Astrocyte of the cerebellum (primary cell): ENCODE results near the gene WDR45.

ENCODE experiments used
- DNase-seq: peaks from one replicate; pipeline ENCODE4 v3.0.0-alpha.2; 2011; ENCODE audit warnings: low read depth
- H3K4me3 ChIP-seq: 2 replicates; pipeline ENCODE4 v1.5.1; 2011; ENCODE audit warnings: mild to moderate bottlenecking, low read depth, low read length, moderate library complexity
- CTCF ChIP-seq: IDR thresholded peaks from 2 replicates; pipeline ENCODE4 v1.5.1; 2012; ENCODE audit warnings: low read length, low read depth, moderate library complexity, mild to moderate bottlenecking; ENCODE audit errors: missing control alignments
- in situ Hi-C: cut with HindIII; loops from 2 replicates; pipeline ENCODE4 v1.10.0; 2017; ENCODE audit warnings: low sequenced_read_pairs

WDR45 gene

DNA sequence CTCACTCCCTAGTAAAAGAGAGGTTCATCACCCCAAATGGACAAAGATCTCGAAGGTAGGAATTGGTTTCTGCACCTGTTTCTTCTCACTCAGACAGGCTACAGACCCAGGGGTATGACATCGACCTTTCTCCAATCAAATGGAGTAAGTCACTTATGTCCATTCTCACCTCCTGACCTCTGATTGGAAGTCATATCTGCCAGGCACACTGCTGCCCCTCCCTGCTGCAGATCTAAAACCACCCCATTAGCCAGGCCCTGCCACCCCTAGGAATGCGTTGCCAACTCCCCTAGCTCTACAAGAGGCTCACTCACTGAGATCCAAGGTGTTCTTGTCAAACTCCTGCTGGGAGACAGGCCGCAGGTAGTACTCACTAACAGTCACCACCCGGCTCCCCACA is 37.0 kb upstream of the WDR45 start:
- no peak for DNase-seq
- no peak overlapping the region for H3K4me3 ChIP-seq
- in situ Hi-C loops: no loop called here
- no peak for TF ChIP-seq CTCF

GRCh38 chrX:49116076-49116475 is 36.4 kb upstream of the WDR45 start:
- no peak for TF ChIP-seq CTCF
- no peak for DNase-seq
- no peak overlapping the region for H3K4me3 ChIP-seq
- in situ Hi-C loops: no loop called here

- no peak for TF ChIP-seq CTCF
- DNase-seq: no peak
- in situ Hi-C loops: no loop called here
- no peak overlapping the region for H3K4me3 ChIP-seq
Observed at GRCh38 chrX:49111791-49112190, 32.1 kb upstream of the WDR45 start.

DNA sequence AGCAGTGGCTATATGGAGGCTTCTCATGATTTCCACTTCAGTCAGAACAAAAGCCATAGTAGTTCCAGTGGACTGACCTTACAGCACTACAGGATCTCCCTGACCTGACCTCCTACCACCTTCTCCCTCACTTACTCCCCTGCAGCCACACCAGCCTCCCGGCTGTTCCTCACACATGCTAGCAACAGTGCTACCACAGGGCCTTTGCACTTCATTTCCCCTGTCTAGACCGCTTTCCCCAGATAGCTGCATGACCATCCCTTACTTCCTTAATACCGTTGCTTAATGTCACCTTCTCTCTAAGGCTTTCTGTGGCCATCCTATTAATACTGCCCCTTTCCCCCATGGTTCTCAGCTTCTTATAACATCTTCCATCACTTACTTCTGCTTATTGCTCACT is 30.7 kb upstream of the WDR45 start:
- TF ChIP-seq CTCF: no peak
- in situ Hi-C loops: no loop called here
- no peak for DNase-seq
- H3K4me3 ChIP-seq: no peak overlapping the region

- H3K4me3 ChIP-seq: no peak overlapping the region
- no peak for DNase-seq
- no peak for TF ChIP-seq CTCF
- in situ Hi-C loops: no loop called here
Observed at GRCh38 chrX:49108641-49109040, 29.0 kb upstream of the WDR45 start.

DNA sequence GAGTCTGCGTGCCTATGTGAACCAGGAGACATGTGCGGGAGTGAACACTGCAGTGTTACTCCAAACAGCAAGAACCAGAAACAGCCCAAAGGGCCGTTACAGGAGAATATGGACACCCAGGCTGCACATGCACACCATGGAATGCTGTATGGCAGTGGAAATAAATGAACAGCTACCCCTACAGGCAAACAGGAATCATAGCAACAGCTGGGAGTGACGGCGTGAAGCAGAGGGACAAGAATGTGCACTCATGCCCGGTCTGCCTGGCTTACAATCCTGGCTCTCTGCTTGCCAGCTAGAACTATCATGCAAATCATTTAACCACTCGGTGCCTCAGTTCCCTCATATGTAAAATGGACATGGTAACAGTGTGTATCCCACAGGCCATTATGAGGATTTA is 27.2 kb upstream of the WDR45 start:
- in situ Hi-C loops: no loop called here
- TF ChIP-seq CTCF: peak; percentile 52
- H3K4me3 ChIP-seq: no peak overlapping the region
- no peak for DNase-seq

- H3K4me3 ChIP-seq: no peak overlapping the region
- TF ChIP-seq CTCF: no peak
- in situ Hi-C loops: no loop called here
- DNase-seq: no peak
Observed at GRCh38 chrX:49106296-49106695, 26.6 kb upstream of the WDR45 start.
